Measurements from ENCODE around the gene SLC6A9. TPM values are rescaled to one million over a fixed set of nuclear protein-coding genes. Genes with fewer than 3 reads are reported as not detected.

SLC6A9 gene
- total RNA-seq, 1 experiment from 2014 or later = 12.8 TPM

- no peak for ATAC-seq
- no peak overlapping the region for H3K4me2 ChIP-seq (ENCODE audit: low read length)
- ChIA-PET CTCF (no interaction called here), RAD21 (ENCODE audit: low non-redundant PET in 1 of 2, low total read pairs in 2 of 2, uncharacterized antibody in 2 of 2, unreplicated experiment in 2 of 2) (no interaction called here), POLR2A (interaction anchor here (0.7 kb wide), 1 partner anchor 12 kb away, joined by 3 read pairs; no protein-coding TSS in a partner anchor)
- no peak overlapping the region for H3K9ac ChIP-seq (ENCODE audit: low read length)
- no peak overlapping the region for H2AFZ ChIP-seq (ENCODE audit: low read depth, low read length, poor library complexity, severe bottlenecking)
- no peaks in the 10 kb centered on the region for H3K27me3 ChIP-seq (ENCODE audit: insufficient read depth, low read length)
- H4K20me1 ChIP-seq (ENCODE audit: insufficient read depth) = no peaks in the 10 kb centered on the region
- H3K27ac ChIP-seq (ENCODE audit: low read depth, low read length) = no peak overlapping the region
- no peaks in the 10 kb centered on the region for H3K79me2 ChIP-seq (ENCODE audit: insufficient read depth, low read length)
- H3K4me3 ChIP-seq (replicated peaks in 1 of 2; ENCODE audit: low read depth in 1 of 2, low read length in 2 of 2) = no peak overlapping the region
- TF ChIP-seq JUND (IDR thresholded peaks at IDR 0.05) (no peak), ZNF274 (IDR thresholded peaks at IDR 0.05; ENCODE audit: low read depth, low read length) (no peak), EZH2 (IDR thresholded peaks at IDR 0.05) (no peak), SRF (IDR thresholded peaks at IDR 0.05; ENCODE audit: low read depth) (no peak), ATF3 (IDR thresholded peaks at IDR 0.05) (no peak), POLR2AphosphoS5 (IDR thresholded peaks at IDR 0.05; ENCODE audit: low read depth, low read length) (no peak), ELF1 (IDR thresholded peaks at IDR 0.05; ENCODE audit: borderline replicate concordance, low read depth) (no peak), RAD21 (IDR thresholded peaks at IDR 0.05; ENCODE audit: low read depth) (no peak), CEBPB (IDR thresholded peaks at IDR 0.05; ENCODE audit: low read depth) (no peak), POLR2A (IDR thresholded peaks at IDR 0.05; ENCODE audit: borderline replicate concordance, extremely low read depth, insufficient read depth, insufficient read length) (no peak), ZBTB33 (IDR thresholded peaks at IDR 0.05; ENCODE audit: extremely low read depth, insufficient replicate concordance, low read length) (no peak)
- TF ChIP-seq, protein P1, sequence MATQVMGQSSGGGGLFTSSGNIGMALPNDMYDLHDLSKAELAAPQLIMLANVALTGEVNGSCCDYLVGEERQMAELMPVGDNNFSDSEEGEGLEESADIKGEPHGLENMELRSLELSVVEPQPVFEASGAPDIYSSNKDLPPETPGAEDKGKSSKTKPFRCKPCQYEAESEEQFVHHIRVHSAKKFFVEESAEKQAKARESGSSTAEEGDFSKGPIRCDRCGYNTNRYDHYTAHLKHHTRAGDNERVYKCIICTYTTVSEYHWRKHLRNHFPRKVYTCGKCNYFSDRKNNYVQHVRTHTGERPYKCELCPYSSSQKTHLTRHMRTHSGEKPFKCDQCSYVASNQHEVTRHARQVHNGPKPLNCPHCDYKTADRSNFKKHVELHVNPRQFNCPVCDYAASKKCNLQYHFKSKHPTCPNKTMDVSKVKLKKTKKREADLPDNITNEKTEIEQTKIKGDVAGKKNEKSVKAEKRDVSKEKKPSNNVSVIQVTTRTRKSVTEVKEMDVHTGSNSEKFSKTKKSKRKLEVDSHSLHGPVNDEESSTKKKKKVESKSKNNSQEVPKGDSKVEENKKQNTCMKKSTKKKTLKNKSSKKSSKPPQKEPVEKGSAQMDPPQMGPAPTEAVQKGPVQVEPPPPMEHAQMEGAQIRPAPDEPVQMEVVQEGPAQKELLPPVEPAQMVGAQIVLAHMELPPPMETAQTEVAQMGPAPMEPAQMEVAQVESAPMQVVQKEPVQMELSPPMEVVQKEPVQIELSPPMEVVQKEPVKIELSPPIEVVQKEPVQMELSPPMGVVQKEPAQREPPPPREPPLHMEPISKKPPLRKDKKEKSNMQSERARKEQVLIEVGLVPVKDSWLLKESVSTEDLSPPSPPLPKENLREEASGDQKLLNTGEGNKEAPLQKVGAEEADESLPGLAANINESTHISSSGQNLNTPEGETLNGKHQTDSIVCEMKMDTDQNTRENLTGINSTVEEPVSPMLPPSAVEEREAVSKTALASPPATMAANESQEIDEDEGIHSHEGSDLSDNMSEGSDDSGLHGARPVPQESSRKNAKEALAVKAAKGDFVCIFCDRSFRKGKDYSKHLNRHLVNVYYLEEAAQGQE (IDR thresholded peaks at IDR 0.05; ENCODE audit: low read depth) = no peak
- H3K9me3 ChIP-seq (ENCODE audit: control insufficient read depth in 1 of 2, insufficient read depth in 1 of 2, low read depth in 1 of 2, low read length in 2 of 2) = no peaks in the 10 kb centered on the region
- DNase-seq (ENCODE audit: low read depth, low spot score) = no peak
- peaks cover 7 to 13% of the 10 kb centered on the region in 2 experiments for H3K4me1 ChIP-seq (ENCODE audit: control insufficient read depth in 1 of 2, insufficient read depth in 2 of 2, low read length in 2 of 2)
- no peaks in the 10 kb centered on the region for H3K9me2 ChIP-seq (ENCODE audit: insufficient read depth)
- BruUV-seq (replicated peaks) = no TSS peak
- no peaks in the 10 kb centered on the region for H3K36me3 ChIP-seq (ENCODE audit: control insufficient read depth in 1 of 2, insufficient read depth in 2 of 2, low read length in 2 of 2)
- intact Hi-C loops (cut with micrococcal nuclease) = no loop called here
These were observed 41.6 kb upstream of the SLC6A9 start for GRCh38 chr1:44072821-44073220.

Data from HCT116 (cell line).